ENCODE results near the gene ADRA1B.

GRCh38 chr5:160007514-160007913, 91.2 kb downstream of the ADRA1B start:
- TF ChIP-seq CTCF (IDR thresholded peaks at IDR 0.05; ENCODE audit: control extremely low read depth in 1 of 3, insufficient read depth in 1 of 3, low read depth in 1 of 3, low read length in 3 of 3) (no peak), EZH2 (IDR thresholded peaks at IDR 0.05; ENCODE audit: low read depth, low read length, severe bottlenecking) (no peak), RAD21 (IDR thresholded peaks at IDR 0.05 in 1 of 2, conservative IDR thresholded peaks at IDR 0.05 in 1 of 2; ENCODE audit: low read depth in 2 of 2, low read length in 2 of 2) (no peak), KDM1A (IDR thresholded peaks at IDR 0.05; ENCODE audit: borderline replicate concordance, low read length) (no peak), POLR2AphosphoS5 (IDR thresholded peaks at IDR 0.05; ENCODE audit: low read depth, low read length) (no peak), CTBP2 (IDR thresholded peaks at IDR 0.05; ENCODE audit: borderline replicate concordance, insufficient read depth, insufficient read length, low read length) (no peak), MAFK (IDR thresholded peaks at IDR 0.05; ENCODE audit: low read depth, low read length) (no peak), YY1 (IDR thresholded peaks at IDR 0.05; ENCODE audit: low read depth, low read length) (no peak), TEAD4 (IDR thresholded peaks at IDR 0.05; ENCODE audit: low read depth, low read length) (no peak), ATF3 (IDR thresholded peaks at IDR 0.05; ENCODE audit: insufficient read depth, low read depth, low read length) (no peak), SP1 (IDR thresholded peaks at IDR 0.05; ENCODE audit: low read depth, low read length) (no peak), ATF2 (IDR thresholded peaks at IDR 0.05; ENCODE audit: low read length) (no peak), POLR2A (IDR thresholded peaks at IDR 0.05; ENCODE audit: control extremely low read depth in 1 of 2, low read depth in 2 of 2, low read length in 2 of 2) (no peak), SAP30 (IDR thresholded peaks at IDR 0.05; ENCODE audit: insufficient read depth, insufficient replicate concordance, low read length) (no peak)
